ENCODE results near the gene ESR2.

Gene ESR2

DNA sequence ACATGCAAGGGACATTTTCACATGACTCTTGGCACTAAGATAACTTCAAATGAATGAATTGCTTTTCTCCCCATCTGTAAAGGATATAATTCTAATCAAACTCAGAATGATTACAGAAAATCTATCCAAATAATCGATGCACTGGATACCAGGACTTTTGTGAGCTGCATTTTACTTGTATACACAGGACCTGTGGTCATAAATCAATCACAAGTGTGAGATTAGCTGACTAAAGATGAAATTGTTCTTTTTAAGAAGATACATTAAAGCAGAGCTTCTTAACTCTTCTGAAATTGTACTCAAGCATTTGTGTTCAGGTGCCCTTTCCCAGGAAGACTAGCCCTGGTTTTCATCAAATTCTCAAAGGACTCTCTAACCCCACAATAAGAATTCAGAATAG is 66.3 kb downstream of the ESR2 start:
- no peak overlapping the region for H3K4me3 ChIP-seq (ENCODE audit: low read depth in 1 of 5, low read length in 5 of 5)
- H3K27me3 ChIP-seq (ENCODE audit: control insufficient read depth in 5 of 5, insufficient read depth in 4 of 5, low read length in 5 of 5): no peaks in the 10 kb centered on the region
- H3K27ac ChIP-seq (ENCODE audit: low read depth, low read length): no peak overlapping the region
- H3K9me3 ChIP-seq (ENCODE audit: control insufficient read depth in 5 of 5, low read length in 5 of 5): no peaks in the 10 kb centered on the region
- H3K4me1 ChIP-seq (ENCODE audit: control insufficient read depth in 5 of 5, insufficient read depth in 5 of 5, low read length in 5 of 5): no peaks in the 10 kb centered on the region
- peaks cover 21 to 78% (median 68%) of the 10 kb centered on the region in 5 donors for H3K36me3 ChIP-seq (ENCODE audit: control insufficient read depth in 5 of 5, insufficient read depth in 5 of 5, low read length in 5 of 5)
- no peak overlapping the region for H3K9ac ChIP-seq (ENCODE audit: low read length in 5 of 5)

DNA sequence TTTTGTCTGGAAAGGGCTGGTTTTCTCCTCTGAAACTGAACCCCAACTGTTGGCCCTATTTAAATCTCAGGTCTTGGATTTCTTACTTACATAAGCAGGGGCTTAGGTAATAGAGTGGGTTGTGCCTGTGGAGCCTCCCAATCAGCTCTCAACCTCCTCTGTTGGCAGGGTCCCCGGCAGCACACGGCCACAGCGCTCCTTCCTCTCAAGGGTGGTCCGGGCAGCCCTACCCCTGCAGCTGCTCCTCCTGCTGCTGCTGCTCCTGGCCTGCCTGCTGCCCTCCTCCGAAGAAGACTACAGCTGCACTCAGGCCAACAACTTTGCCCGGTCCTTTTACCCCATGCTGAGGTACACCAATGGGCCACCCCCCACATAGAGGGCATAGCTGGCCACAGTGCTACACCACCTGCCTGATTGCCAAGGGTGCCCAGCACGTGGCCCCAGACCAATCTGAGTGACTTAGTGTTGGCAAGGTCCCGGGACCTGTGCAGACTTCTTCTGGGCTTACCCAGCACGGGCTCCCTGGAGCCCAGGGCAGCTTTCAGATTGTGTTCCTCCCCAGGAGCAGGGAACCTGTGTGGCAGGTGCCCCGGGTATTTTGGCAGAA is 68.9 kb downstream of the ESR2 start:
- H3K9me3 ChIP-seq (ENCODE audit: control insufficient read depth in 5 of 5, low read length in 5 of 5): no peaks in the 10 kb centered on the region
- H3K36me3 ChIP-seq (ENCODE audit: control insufficient read depth in 5 of 5, insufficient read depth in 5 of 5, low read length in 5 of 5): peaks cover 23 to 87% (median 78%) of the 10 kb centered on the region in 5 donors
- H3K4me3 ChIP-seq (ENCODE audit: low read depth in 1 of 5, low read length in 5 of 5): no peak overlapping the region
- H3K9ac ChIP-seq (ENCODE audit: low read length in 5 of 5): no peak overlapping the region
- no peaks in the 10 kb centered on the region for H3K4me1 ChIP-seq (ENCODE audit: control insufficient read depth in 5 of 5, insufficient read depth in 5 of 5, low read length in 5 of 5)
- no peak overlapping the region for H3K27ac ChIP-seq (ENCODE audit: low read depth, low read length)
- no peaks in the 10 kb centered on the region for H3K27me3 ChIP-seq (ENCODE audit: control insufficient read depth in 5 of 5, insufficient read depth in 4 of 5, low read length in 5 of 5)

GRCh38 chr14:64221391-64222003 is 72.7 kb downstream of the ESR2 start:
- Histone ChIP-seq H3K27me3 (ENCODE audit: control insufficient read depth in 5 of 5, insufficient read depth in 4 of 5, low read length in 5 of 5) (no peaks in the 10 kb centered on the region), H3K27ac (ENCODE audit: low read depth, low read length) (no peak overlapping the region), H3K36me3 (ENCODE audit: control insufficient read depth in 5 of 5, insufficient read depth in 5 of 5, low read length in 5 of 5) (peaks cover 9 to 91% (median 81%) of the 10 kb centered on the region in 5 donors), H3K4me3 (ENCODE audit: low read depth in 1 of 5, low read length in 5 of 5) (no peak overlapping the region), H3K9ac (ENCODE audit: low read length in 5 of 5) (no peak overlapping the region), H3K4me1 (ENCODE audit: control insufficient read depth in 5 of 5, insufficient read depth in 5 of 5, low read length in 5 of 5) (peaks cover 0 to 7% (median 6%) of the 10 kb centered on the region in 5 donors), H3K9me3 (ENCODE audit: control insufficient read depth in 5 of 5, low read length in 5 of 5) (no peaks in the 10 kb centered on the region)

DNA sequence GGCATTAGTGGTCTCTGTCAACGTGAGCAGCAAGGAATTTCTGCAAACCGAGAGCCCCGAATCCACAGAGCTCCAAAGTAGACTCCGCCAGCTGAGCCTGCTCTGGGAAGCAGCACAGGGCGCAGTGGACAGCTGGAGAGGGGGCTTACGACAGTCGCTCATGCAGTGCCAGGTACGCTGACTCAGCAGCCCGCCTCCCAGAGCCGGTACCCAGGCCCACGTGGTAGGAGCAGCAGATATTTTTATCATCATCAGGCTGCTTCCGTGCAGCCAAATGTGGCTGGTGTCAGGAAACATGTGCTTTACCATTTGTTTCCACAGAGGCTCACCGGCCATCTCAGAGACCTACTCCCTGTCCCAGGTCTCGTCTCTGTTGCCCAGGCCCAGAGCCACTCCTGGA is 73.7 kb downstream of the ESR2 start:
- Histone ChIP-seq H3K27me3 (ENCODE audit: control insufficient read depth in 5 of 5, insufficient read depth in 4 of 5, low read length in 5 of 5) (no peaks in the 10 kb centered on the region), H3K27ac (ENCODE audit: low read depth, low read length) (no peak overlapping the region), H3K9me3 (ENCODE audit: control insufficient read depth in 5 of 5, low read length in 5 of 5) (no peaks in the 10 kb centered on the region), H3K36me3 (ENCODE audit: control insufficient read depth in 5 of 5, insufficient read depth in 5 of 5, low read length in 5 of 5) (peaks cover 9 to 96% (median 87%) of the 10 kb centered on the region in 5 donors), H3K4me1 (ENCODE audit: control insufficient read depth in 5 of 5, insufficient read depth in 5 of 5, low read length in 5 of 5) (peaks cover 0 to 7% (median 6%) of the 10 kb centered on the region in 5 donors), H3K4me3 (ENCODE audit: low read depth in 1 of 5, low read length in 5 of 5) (no peak overlapping the region), H3K9ac (ENCODE audit: low read length in 5 of 5) (no peak overlapping the region)

DNA sequence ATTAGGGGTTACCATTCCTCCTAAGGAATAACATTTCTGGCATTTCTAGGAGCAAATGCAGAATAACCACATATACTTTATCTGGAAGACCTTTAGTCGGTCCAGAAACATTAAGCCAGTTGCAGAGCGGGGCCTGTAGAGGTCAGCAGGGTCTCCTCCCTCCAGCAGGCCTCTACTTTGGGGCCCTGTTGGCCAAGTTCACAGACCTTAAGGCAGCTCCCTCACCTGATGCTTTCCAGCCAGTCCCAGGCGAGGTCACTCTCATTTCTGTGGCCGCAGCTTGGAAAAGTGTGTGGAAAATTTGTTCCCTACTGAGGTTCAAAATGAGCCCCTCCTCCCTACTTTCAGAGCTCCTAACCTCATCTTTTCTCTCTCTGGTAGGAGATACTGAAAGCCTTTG is 74.1 kb downstream of the ESR2 start:
- Histone ChIP-seq H3K9ac (ENCODE audit: low read length in 5 of 5) (no peak overlapping the region), H3K36me3 (ENCODE audit: control insufficient read depth in 5 of 5, insufficient read depth in 5 of 5, low read length in 5 of 5) (peaks cover 9 to 96% (median 87%) of the 10 kb centered on the region in 5 donors), H3K27me3 (ENCODE audit: control insufficient read depth in 5 of 5, insufficient read depth in 4 of 5, low read length in 5 of 5) (no peaks in the 10 kb centered on the region), H3K4me1 (ENCODE audit: control insufficient read depth in 5 of 5, insufficient read depth in 5 of 5, low read length in 5 of 5) (peaks cover 0 to 7% (median 6%) of the 10 kb centered on the region in 5 donors), H3K27ac (ENCODE audit: low read depth, low read length) (no peak overlapping the region), H3K9me3 (ENCODE audit: control insufficient read depth in 5 of 5, low read length in 5 of 5) (no peaks in the 10 kb centered on the region), H3K4me3 (ENCODE audit: low read depth in 1 of 5, low read length in 5 of 5) (no peak overlapping the region)

GRCh38 chr14:64218344-64219240 is 75.6 kb downstream of the ESR2 start:
- no peaks in the 10 kb centered on the region for H3K27me3 ChIP-seq (ENCODE audit: control insufficient read depth in 5 of 5, insufficient read depth in 4 of 5, low read length in 5 of 5)
- peaks cover 6 to 94% (median 87%) of the 10 kb centered on the region in 5 donors for H3K36me3 ChIP-seq (ENCODE audit: control insufficient read depth in 5 of 5, insufficient read depth in 5 of 5, low read length in 5 of 5)
- H3K9ac ChIP-seq (ENCODE audit: low read length in 5 of 5): no peak overlapping the region
- no peak overlapping the region for H3K27ac ChIP-seq (ENCODE audit: low read depth, low read length)
- H3K4me1 ChIP-seq (ENCODE audit: control insufficient read depth in 5 of 5, insufficient read depth in 5 of 5, low read length in 5 of 5): peaks cover 0 to 7% (median 6%) of the 10 kb centered on the region in 5 donors
- H3K9me3 ChIP-seq (ENCODE audit: control insufficient read depth in 5 of 5, low read length in 5 of 5): no peaks in the 10 kb centered on the region
- H3K4me3 ChIP-seq (ENCODE audit: low read depth in 1 of 5, low read length in 5 of 5): no peak overlapping the region

GRCh38 chr14:64217834-64218233 is 76.3 kb downstream of the ESR2 start:
- Histone ChIP-seq H3K27ac (ENCODE audit: low read depth, low read length) (no peak overlapping the region), H3K36me3 (ENCODE audit: control insufficient read depth in 5 of 5, insufficient read depth in 5 of 5, low read length in 5 of 5) (peaks cover 2 to 94% (median 85%) of the 10 kb centered on the region in 5 donors)

GRCh38 chr14:64217308-64217707 is 76.9 kb downstream of the ESR2 start:
- H3K9me3 ChIP-seq (ENCODE audit: control insufficient read depth in 5 of 5, low read length in 5 of 5): no peaks in the 10 kb centered on the region
- H3K36me3 ChIP-seq (ENCODE audit: control insufficient read depth in 5 of 5, insufficient read depth in 5 of 5, low read length in 5 of 5): peaks cover 0 to 96% (median 87%) of the 10 kb centered on the region in 5 donors
- H3K4me1 ChIP-seq (ENCODE audit: control insufficient read depth in 5 of 5, insufficient read depth in 5 of 5, low read length in 5 of 5): peaks cover 0 to 7% (median 6%) of the 10 kb centered on the region in 5 donors
- H3K27ac ChIP-seq (ENCODE audit: low read depth, low read length): no peak overlapping the region
- H3K4me3 ChIP-seq (ENCODE audit: low read depth in 1 of 5, low read length in 5 of 5): no peak overlapping the region
- H3K27me3 ChIP-seq (ENCODE audit: control insufficient read depth in 5 of 5, insufficient read depth in 4 of 5, low read length in 5 of 5): no peaks in the 10 kb centered on the region
- H3K9ac ChIP-seq (ENCODE audit: low read length in 5 of 5): no peak overlapping the region

More at GRCh38 chr14:64217834-64218233, 76.3 kb downstream of the ESR2 start:
- Histone ChIP-seq H3K9me3 (ENCODE audit: control insufficient read depth in 5 of 5, low read length in 5 of 5) (no peaks in the 10 kb centered on the region), H3K4me3 (ENCODE audit: low read depth in 1 of 5, low read length in 5 of 5) (no peak overlapping the region), H3K4me1 (ENCODE audit: control insufficient read depth in 5 of 5, insufficient read depth in 5 of 5, low read length in 5 of 5) (peaks cover 0 to 7% (median 6%) of the 10 kb centered on the region in 5 donors), H3K27me3 (ENCODE audit: control insufficient read depth in 5 of 5, insufficient read depth in 4 of 5, low read length in 5 of 5) (no peaks in the 10 kb centered on the region), H3K9ac (ENCODE audit: low read length in 5 of 5) (no peak overlapping the region)

- Histone ChIP-seq H3K4me1 (ENCODE audit: control insufficient read depth in 5 of 5, insufficient read depth in 5 of 5, low read length in 5 of 5) (peaks cover 0 to 7% (median 6%) of the 10 kb centered on the region in 5 donors), H3K4me3 (ENCODE audit: low read depth in 1 of 5, low read length in 5 of 5) (no peak overlapping the region), H3K9ac (ENCODE audit: low read length in 5 of 5) (no peak overlapping the region), H3K36me3 (ENCODE audit: control insufficient read depth in 5 of 5, insufficient read depth in 5 of 5, low read length in 5 of 5) (peaks cover 0 to 98% (median 87%) of the 10 kb centered on the region in 5 donors), H3K27me3 (ENCODE audit: control insufficient read depth in 5 of 5, insufficient read depth in 4 of 5, low read length in 5 of 5) (no peaks in the 10 kb centered on the region), H3K9me3 (ENCODE audit: control insufficient read depth in 5 of 5, low read length in 5 of 5) (no peaks in the 10 kb centered on the region), H3K27ac (ENCODE audit: low read depth, low read length) (no peak overlapping the region)
Observed at GRCh38 chr14:64215978-64216377, 78.2 kb downstream of the ESR2 start.

- H3K4me3 ChIP-seq (ENCODE audit: low read depth in 1 of 5, low read length in 5 of 5): no peak overlapping the region
- H3K4me1 ChIP-seq (ENCODE audit: control insufficient read depth in 5 of 5, insufficient read depth in 5 of 5, low read length in 5 of 5): peaks cover 0 to 7% (median 6%) of the 10 kb centered on the region in 5 donors
- no peaks in the 10 kb centered on the region for H3K9me3 ChIP-seq (ENCODE audit: control insufficient read depth in 5 of 5, low read length in 5 of 5)
- H3K27me3 ChIP-seq (ENCODE audit: control insufficient read depth in 5 of 5, insufficient read depth in 4 of 5, low read length in 5 of 5): no peaks in the 10 kb centered on the region
- no peak overlapping the region for H3K27ac ChIP-seq (ENCODE audit: low read depth, low read length)
- no peak overlapping the region for H3K9ac ChIP-seq (ENCODE audit: low read length in 5 of 5)
- H3K36me3 ChIP-seq (ENCODE audit: control insufficient read depth in 5 of 5, insufficient read depth in 5 of 5, low read length in 5 of 5): peaks cover 0 to 98% (median 87%) of the 10 kb centered on the region in 5 donors
Observed at GRCh38 chr14:64215274-64215673, 78.9 kb downstream of the ESR2 start.

All from subcutaneous abdominal adipose tissue (tissue), 5 donors.